ENCODE results near the gene MAGED2.
"Not testable (repeated sequence)": the region's sequence is repeated elsewhere in the genome, so short reads cannot be mapped to it uniquely, and the experiment has no call there.

MAGED2 gene

GRCh38 chrX:54807524-54808108 lies at the start of gene MAGED2:
Gene MAGED2 (plus strand): TSS chrX:54807745. CDS start chrX:54809332, 1,587 bp downstream.
- DNase-seq (ENCODE audit: low spot score) = peak; percentile 39

DNA sequence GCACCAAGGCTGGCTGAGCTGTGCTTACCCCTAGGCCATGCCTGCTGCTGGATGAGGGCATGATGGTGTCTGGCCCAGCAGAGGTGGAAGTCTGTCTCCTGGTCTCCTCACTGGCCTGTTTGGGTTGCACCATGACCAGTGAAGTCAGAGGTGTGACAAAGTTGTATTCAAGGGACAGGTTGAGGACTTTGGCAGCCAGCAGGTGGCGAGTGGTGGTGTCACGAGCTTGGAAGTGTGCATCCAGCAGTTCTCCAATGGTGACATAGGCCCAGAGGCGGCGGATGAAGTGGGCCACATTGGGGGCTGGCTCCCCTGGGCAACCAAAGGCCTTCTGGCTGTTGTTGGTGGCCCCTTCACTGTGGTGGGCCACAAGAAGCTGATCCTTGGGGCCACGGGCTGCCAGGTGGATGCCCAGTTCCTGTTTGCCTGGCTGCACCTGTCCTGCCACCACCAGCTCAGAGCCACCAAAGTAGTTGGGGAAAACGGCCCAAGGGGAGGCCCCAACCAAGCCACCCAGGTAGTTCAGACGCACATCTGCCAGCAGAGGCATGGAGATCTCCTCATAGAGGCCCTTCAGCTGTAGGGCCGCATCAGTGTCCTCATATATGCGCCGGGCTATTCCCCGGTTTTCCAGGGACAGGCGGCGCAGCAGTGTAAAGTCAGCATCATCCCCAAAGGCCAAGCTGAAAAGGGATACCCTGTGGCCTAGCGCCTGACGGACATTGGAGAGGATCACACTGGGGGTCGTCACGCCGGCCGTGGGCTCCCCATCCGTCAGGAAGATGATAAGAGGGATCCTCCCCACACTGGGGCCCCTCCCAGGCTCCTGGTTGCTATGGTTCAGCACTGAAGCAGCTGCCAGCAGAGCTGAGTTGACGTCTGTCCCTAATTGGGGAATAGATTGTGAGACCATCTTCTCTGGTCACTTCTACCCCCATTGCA lies 49.2 kb upstream of the MAGED2 start:
- no peak for DNase-seq (ENCODE audit: low spot score)

GRCh38 chrX:54774391-54775094 lies 33.0 kb upstream of the MAGED2 start:
- DNase-seq (ENCODE audit: low spot score) = not testable (repeated sequence)

- no peak for DNase-seq (ENCODE audit: low spot score)
Measured at GRCh38 chrX:54776061-54776460, 31.5 kb upstream of the MAGED2 start.

- DNase-seq (ENCODE audit: low spot score) = no peak
Measured at GRCh38 chrX:54776987-54777672, 30.4 kb upstream of the MAGED2 start.

DNA sequence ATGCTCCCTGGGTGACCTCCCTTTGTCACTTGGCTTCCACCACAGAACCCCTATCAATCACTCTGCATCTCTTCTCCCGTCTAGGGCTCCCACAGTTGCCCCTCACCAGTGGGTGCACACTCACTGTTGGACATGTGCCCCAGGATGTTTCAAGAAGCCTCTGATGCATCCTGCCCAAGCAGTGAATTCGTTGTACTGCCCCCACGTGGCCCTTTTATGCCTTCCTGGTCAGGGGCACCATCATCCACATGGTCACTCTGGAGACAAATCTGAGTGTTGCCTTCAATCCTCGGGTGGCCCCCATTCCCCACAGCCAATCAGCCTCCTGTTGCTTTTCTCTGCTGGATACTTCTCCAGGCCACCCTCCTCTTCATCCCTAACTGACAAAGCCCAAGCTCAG lies 21.6 kb upstream of the MAGED2 start:
- DNase-seq (ENCODE audit: low spot score) = no peak

DNA sequence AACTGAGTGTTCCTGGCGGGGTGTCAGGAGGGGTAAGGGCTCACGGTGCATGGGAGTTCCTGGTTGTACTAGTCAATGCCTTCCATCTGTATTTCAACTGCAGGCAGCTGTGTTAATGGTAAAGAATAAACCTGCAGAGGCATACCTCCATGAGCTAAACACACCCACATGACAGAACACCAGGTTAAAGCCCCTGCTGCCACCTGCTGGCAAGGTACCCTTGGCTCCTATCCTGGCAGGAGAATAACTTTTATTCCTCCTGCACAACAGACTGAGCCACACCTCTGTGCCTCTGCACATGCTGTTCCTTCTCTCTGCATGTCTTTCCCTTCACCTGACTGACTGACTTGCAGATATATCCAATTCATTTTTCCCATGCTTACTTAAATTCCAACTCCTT lies 20.6 kb upstream of the MAGED2 start:
- DNase-seq (ENCODE audit: low spot score) = peak; percentile 13

DNA sequence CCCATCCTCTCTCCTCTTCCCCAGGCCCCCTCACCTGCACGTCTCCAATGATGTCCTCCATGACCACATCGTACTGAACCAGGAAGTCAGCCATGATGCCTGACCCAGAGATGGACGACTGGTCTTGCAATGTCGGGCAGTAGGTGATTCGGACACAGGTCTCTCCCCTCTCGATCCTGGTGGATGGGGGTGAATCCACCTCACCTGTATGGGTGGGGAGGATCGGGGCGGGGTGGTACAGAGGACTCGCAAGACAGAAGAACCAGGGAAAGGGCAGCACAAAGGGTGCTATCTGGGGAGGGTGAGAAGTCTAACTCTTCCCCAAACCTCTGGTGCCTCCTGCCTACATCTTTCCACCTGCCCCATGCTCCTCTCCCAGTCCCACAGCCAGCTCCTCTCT lies 19.1 kb upstream of the MAGED2 start:
- DNase-seq (ENCODE audit: low spot score) = no peak

GRCh38 chrX:54789405-54789804 lies 18.1 kb upstream of the MAGED2 start:
- not testable (repeated sequence) for DNase-seq (ENCODE audit: low spot score)

- no peak for DNase-seq (ENCODE audit: low spot score)
Measured at GRCh38 chrX:54794028-54794427, 13.5 kb upstream of the MAGED2 start.

DNA sequence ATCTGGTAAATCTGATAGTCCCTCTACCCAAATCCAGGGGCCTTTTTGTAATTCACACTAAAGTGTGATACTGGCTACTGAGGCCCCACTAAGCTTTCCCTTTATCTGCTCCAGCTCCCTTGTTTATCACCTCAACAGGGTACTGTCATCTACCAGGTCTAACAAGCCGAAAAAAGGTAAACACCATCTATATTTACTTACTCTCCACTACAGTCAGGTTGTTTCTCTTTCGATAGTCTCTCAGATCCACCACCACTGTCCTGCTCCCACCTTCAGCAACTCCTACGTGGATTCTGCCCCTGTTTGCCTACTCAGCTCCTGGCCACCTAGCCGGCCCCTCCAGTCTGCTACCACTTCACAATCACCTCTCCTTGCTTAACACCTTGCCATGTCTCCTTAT lies 12.8 kb upstream of the MAGED2 start:
- DNase-seq (ENCODE audit: low spot score) = no peak

DNA sequence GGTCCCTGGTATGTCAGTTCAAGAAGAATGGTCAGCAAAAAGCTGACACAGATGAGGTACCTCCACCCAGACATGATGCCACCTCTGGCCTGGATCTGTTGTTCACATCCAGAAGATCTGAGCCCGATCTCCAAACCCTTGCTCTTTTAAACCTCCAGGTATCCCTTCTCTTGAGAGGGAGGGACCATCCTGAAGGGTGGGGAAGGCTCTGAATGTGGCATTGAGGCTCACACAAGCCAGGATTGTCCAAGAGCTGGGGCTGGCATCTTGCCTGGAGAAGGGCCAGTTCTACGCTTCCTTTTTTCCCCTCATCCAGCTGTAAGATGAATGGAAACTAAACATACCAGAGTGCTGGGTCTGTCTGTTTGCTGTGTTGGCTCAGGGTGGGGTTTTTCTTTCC lies 9.4 kb upstream of the MAGED2 start, which contains the start of gene ITIH6:
Gene ITIH6 (minus strand): TSS at position 119 of the 400 bp plus-strand sequence. CDS start 45 bp downstream, at position 74.
- DNase-seq (ENCODE audit: low spot score) = no peak

- DNase-seq (ENCODE audit: low spot score) = no peak
Measured at GRCh38 chrX:54799046-54799445, 8.5 kb upstream of the MAGED2 start.

GRCh38 chrX:54808109-54808604 lies 612 bp downstream of the MAGED2 start:
- DNase-seq (ENCODE audit: low spot score) = peak; percentile 31

DNA sequence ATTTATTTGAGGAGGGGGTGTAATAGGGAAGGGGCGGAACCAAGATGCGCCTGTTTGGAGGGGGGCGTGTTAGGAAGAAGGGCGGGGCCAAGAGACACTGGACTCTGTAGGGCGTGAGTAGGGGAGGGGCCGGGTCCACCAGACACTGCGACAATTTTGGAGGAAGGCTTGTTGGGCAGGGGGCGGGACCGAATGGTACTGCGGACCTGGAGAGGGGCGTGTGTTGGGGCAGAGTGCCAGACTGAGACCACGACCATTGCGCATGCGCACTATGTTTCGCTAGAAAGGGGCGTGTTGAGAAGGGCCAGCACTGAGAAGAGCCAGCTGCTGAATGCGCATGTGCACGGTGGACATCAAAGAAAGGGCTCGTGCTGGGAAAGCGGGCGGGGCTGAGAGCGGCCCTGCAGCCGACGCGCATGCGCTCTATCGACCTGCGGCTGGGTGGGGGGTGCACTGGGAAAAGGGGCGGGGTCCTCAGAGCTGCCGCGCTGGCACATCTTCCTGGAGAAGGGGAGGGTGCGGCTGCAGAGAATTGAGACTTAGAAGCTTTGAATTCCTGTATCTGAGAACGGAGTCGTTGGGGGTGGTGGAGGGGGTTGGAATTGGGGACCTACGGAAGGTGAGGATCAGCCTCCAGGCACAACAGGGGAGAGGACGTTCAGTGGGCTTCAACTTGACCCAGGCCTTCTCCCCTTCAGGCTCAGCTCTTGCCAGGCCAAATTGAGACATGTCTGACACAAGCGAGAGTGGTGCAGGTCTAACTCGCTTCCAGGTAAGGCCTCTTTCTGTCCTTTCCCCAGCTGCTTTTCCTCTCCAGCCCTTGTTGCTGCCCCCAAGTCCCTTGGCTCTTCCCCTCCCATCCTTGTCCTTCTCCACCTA lies 1.3 kb downstream of the MAGED2 start:
- peak; percentile 93 for DNase-seq (ENCODE audit: low spot score)

GRCh38 chrX:54810532-54810931 lies 3.0 kb downstream of the MAGED2 start:
- DNase-seq (ENCODE audit: low spot score) = no peak

GRCh38 chrX:54811301-54811885 lies 3.8 kb downstream of the MAGED2 start:
- no peak for DNase-seq (ENCODE audit: low spot score)

DNA sequence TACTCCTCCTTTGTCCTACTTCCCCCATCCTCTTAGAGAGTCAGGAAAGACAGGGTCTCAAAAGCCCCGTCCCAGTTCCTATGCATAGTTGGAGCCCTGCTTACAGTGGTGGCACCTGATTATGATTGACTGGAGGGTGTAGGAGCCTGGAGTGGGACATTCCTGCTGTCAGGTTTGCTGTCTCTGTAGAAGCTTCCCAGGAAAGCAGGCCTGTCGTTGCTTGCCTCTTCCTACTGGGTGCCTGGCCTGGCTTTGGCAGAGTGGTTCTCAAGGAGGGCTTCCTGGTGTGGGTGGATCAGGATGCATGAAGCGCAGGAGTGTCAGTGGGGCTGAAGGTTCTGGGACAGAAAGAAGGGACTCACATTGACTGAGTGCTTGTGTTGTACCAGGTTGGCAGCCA lies 4.8 kb downstream of the MAGED2 start:
- DNase-seq (ENCODE audit: low spot score) = no peak

GRCh38 chrX:54817220-54817820 lies 9.8 kb downstream of the MAGED2 start:
- no peak for DNase-seq (ENCODE audit: low spot score)

DNA sequence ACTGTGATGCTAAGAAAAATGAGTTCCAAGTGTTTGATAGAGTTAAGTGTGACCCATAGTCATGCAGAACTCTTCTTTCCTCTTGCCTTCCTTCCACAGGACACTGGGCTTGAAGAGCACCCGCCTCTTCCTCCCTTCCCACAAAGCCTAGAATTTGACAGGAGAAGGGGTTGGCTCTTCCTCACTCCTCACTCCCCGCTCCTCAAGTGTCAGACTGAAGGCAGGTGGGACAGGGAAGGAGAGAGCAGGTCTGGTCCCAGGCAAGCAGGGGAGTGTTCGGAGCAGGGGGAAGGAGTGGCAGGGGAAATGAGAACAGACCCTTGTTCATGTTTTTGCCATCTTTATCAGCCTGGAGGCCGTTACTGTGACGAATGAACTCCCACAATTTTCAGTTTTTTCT lies 10.7 kb downstream of the MAGED2 start:
- DNase-seq (ENCODE audit: low spot score) = no peak

All from CD4-positive, alpha-beta T cell treated with Interleukin-6 at 100 ng/mL for 8 hours (primary cell).